Measurements from ENCODE around the gene JMJD4.

Gene JMJD4

GRCh38 chr1:227756172-227756959, 21.3 kb upstream of the JMJD4 start:
- H3K9me3 ChIP-seq (ENCODE audit: insufficient read depth, low read length) = peaks cover 12% of the 10 kb centered on the region; the same call in 1 of the 2 replicates
- peaks cover 77% of the 10 kb centered on the region for H3K36me3 ChIP-seq (replicated peaks; ENCODE audit: low read depth, low read length)
- peak overlapping the region; percentile 34 for H3K4me3 ChIP-seq (ENCODE audit: low read length)
- peak overlapping the region; percentile 82 for H3K9ac ChIP-seq (ENCODE audit: low read length)
- H3K4me1 ChIP-seq (ENCODE audit: low read length) = peaks cover 100% of the 10 kb centered on the region
- peak overlapping the region; percentile 81 for H3K4me2 ChIP-seq (ENCODE audit: low read length)
- H3K79me2 ChIP-seq (ENCODE audit: low read length) = peaks cover 87% of the 10 kb centered on the region
- H4K20me1 ChIP-seq (ENCODE audit: insufficient read depth, low read length) = no peaks in the 10 kb centered on the region
- no peaks in the 10 kb centered on the region for H3K27me3 ChIP-seq (ENCODE audit: low read depth, low read length)
- H3K27ac ChIP-seq (ENCODE audit: low read length) = peak overlapping the region; percentile 99
- TF ChIP-seq CTCF (IDR thresholded peaks at IDR 0.05; ENCODE audit: low read depth, low read length) = no peak
- TF ChIP-seq EZH2phosphoT487 (IDR thresholded peaks at IDR 0.05; ENCODE audit: low read depth) = no peak
- no peak overlapping the region for H2AFZ ChIP-seq (ENCODE audit: low read depth, low read length)

- Histone ChIP-seq H4K20me1 (ENCODE audit: insufficient read depth, low read length) (no peaks in the 10 kb centered on the region), H3K9me3 (ENCODE audit: insufficient read depth, low read length) (peaks cover 12% of the 10 kb centered on the region; the same call in 1 of the 2 replicates), H3K36me3 (replicated peaks; ENCODE audit: low read depth, low read length) (peaks cover 82% of the 10 kb centered on the region), H3K27ac (ENCODE audit: low read length) (peak overlapping the region; percentile 99), H3K4me1 (ENCODE audit: low read length) (peaks cover 100% of the 10 kb centered on the region), H3K4me3 (ENCODE audit: low read length) (no peak overlapping the region), H3K79me2 (ENCODE audit: low read length) (peaks cover 95% of the 10 kb centered on the region), H2AFZ (ENCODE audit: low read depth, low read length) (no peak overlapping the region), H3K27me3 (ENCODE audit: low read depth, low read length) (no peaks in the 10 kb centered on the region), H3K9ac (ENCODE audit: low read length) (no peak overlapping the region; the same call in 1 of the 2 replicates), H3K4me2 (ENCODE audit: low read length) (no peak overlapping the region)
- TF ChIP-seq CTCF (IDR thresholded peaks at IDR 0.05; ENCODE audit: low read depth, low read length) (no peak), EZH2phosphoT487 (IDR thresholded peaks at IDR 0.05; ENCODE audit: low read depth) (no peak)
Observed at GRCh38 chr1:227754958-227755357, 19.9 kb upstream of the JMJD4 start.

GRCh38 chr1:227753999-227754711, 19.1 kb upstream of the JMJD4 start:
- Histone ChIP-seq H3K27ac (ENCODE audit: low read length) (peak overlapping the region; percentile 99), H3K9ac (ENCODE audit: low read length) (peak overlapping the region; percentile 40; the same call in 1 of the 2 replicates), H4K20me1 (ENCODE audit: insufficient read depth, low read length) (no peaks in the 10 kb centered on the region), H3K9me3 (ENCODE audit: insufficient read depth, low read length) (peaks cover 5% of the 10 kb centered on the region; the same call in 1 of the 2 replicates), H3K27me3 (ENCODE audit: low read depth, low read length) (no peaks in the 10 kb centered on the region), H3K79me2 (ENCODE audit: low read length) (peaks cover 95% of the 10 kb centered on the region), H3K4me1 (ENCODE audit: low read length) (peaks cover 95% of the 10 kb centered on the region), H3K4me2 (ENCODE audit: low read length) (peak overlapping the region; percentile 5; the same call in 1 of the 2 replicates), H3K4me3 (ENCODE audit: low read length) (no peak overlapping the region), H3K36me3 (replicated peaks; ENCODE audit: low read depth, low read length) (peaks cover 82% of the 10 kb centered on the region), H2AFZ (ENCODE audit: low read depth, low read length) (no peak overlapping the region)
- TF ChIP-seq CTCF (IDR thresholded peaks at IDR 0.05; ENCODE audit: low read depth, low read length) (no peak), EZH2phosphoT487 (IDR thresholded peaks at IDR 0.05; ENCODE audit: low read depth) (no peak)

All from OCI-LY3 (cell line).